GM06990 (cell line): ENCODE measurements around the gene KRTAP6-3.

ENCODE experiments used
- DNase-seq: peaks from one replicate; pipeline ENCODE4 v3.0.0-alpha.2; 2011; ENCODE audit not compliant: insufficient read length; ENCODE audit errors: extremely low read depth
- H3K27me3 ChIP-seq: replicated peaks from 2 replicates; pipeline ENCODE4 v1.6.0; 2011; ENCODE audit warnings: low read length; ENCODE audit not compliant: control insufficient read depth, insufficient read depth
- H3K36me3 ChIP-seq: 2 replicates; pipeline ENCODE4 v1.5.1; 2011; ENCODE audit warnings: low read length; ENCODE audit not compliant: control insufficient read depth, insufficient read depth
- H3K4me3 ChIP-seq: replicated peaks from 2 replicates; pipeline ENCODE4 v1.5.1; 2011; ENCODE audit warnings: low read depth, mild to moderate bottlenecking, control low read depth, low read length
- CTCF ChIP-seq: IDR thresholded peaks from 2 replicates; pipeline ENCODE4 v1.5.1; 2011; ENCODE audit warnings: low read length, control low read depth, mild to moderate bottlenecking, inconsistent platforms; ENCODE audit not compliant: insufficient read depth, poor library complexity, severe bottlenecking

KRTAP6-3 gene

GRCh38 chr21:30592140-30592539 is at the start of gene KRTAP6-3:
Gene KRTAP6-3 (plus strand): TSS chr21:30592440. CDS start chr21:30592446, 6 bp downstream.
- H3K27me3 ChIP-seq: no peaks in the 10 kb centered on the region
- TF ChIP-seq CTCF: no peak
- no peak within 1 kb of the TSS for H3K4me3 ChIP-seq
- no peak for DNase-seq
- no peaks in the 10 kb centered on the region for H3K36me3 ChIP-seq

- Histone ChIP-seq H3K4me3 (no peak overlapping the region), H3K36me3 (no peaks in the 10 kb centered on the region), H3K27me3 (no peaks in the 10 kb centered on the region)
- TF ChIP-seq CTCF: no peak
- no peak for DNase-seq
These were observed 39.5 kb upstream of the KRTAP6-3 start for GRCh38 chr21:30552782-30553181.

- no peak for TF ChIP-seq CTCF
- Histone ChIP-seq H3K36me3 (no peaks in the 10 kb centered on the region), H3K4me3 (no peak overlapping the region), H3K27me3 (no peaks in the 10 kb centered on the region)
- no peak for DNase-seq
These were observed 37.1 kb upstream of the KRTAP6-3 start for GRCh38 chr21:30555095-30555494.

- no peak for DNase-seq
- no peak for TF ChIP-seq CTCF
- H3K27me3 ChIP-seq: no peaks in the 10 kb centered on the region
- no peak within 1 kb of the TSS for H3K4me3 ChIP-seq
- no peaks in the 10 kb centered on the region for H3K36me3 ChIP-seq
These were observed 30.9 kb upstream of the KRTAP6-3 start, which contains the start of gene KRTAP19-7 for GRCh38 chr21:30561264-30561895. Gene KRTAP19-7 (minus strand): TSS chr21:30561314. CDS start chr21:30561289, 25 bp downstream.

- TF ChIP-seq CTCF: no peak
- no peaks in the 10 kb centered on the region for H3K36me3 ChIP-seq
- H3K4me3 ChIP-seq: no peak overlapping the region
- no peak for DNase-seq
- no peaks in the 10 kb centered on the region for H3K27me3 ChIP-seq
These were observed 30.3 kb upstream of the KRTAP6-3 start for GRCh38 chr21:30561957-30562356.

GRCh38 chr21:30563072-30563471 is 29.2 kb upstream of the KRTAP6-3 start:
- TF ChIP-seq CTCF: no peak
- no peak overlapping the region for H3K4me3 ChIP-seq
- DNase-seq: no peak
- H3K27me3 ChIP-seq: no peaks in the 10 kb centered on the region
- no peaks in the 10 kb centered on the region for H3K36me3 ChIP-seq
